SU-DHL-6 (cell line): ENCODE measurements around the gene NPAS1.

Experiments used
- H2AFZ ChIP-seq: fragments of 200-600 bp; sonication (generic); 2 replicates; pipeline ENCODE4 v1.6.1; 2014; ENCODE audit warnings: low read depth, mild to moderate bottlenecking, moderate library complexity, mixed read lengths, antibody characterized with exemption, low read length; ENCODE audit not compliant: severe bottlenecking
- H3F3A ChIP-seq: fragments of 200-600 bp; shearing (Covaris generic); 2 replicates; pipeline ENCODE4 v1.6.0; 2016; ENCODE audit warnings: antibody characterized with exemption, mild to moderate bottlenecking; ENCODE audit not compliant: insufficient read depth
- H3K27ac ChIP-seq: fragments of 200-600 bp; sonication (generic); 2 replicates; pipeline ENCODE4 v1.5.1; 2016; ENCODE audit warnings: low read depth, mild to moderate bottlenecking, low read length, moderate library complexity, mixed read lengths
- H3K27me3 ChIP-seq: fragments of 200-600 bp; sonication (generic), shearing (Covaris generic); 2 replicates; pipeline ENCODE4 v1.6.0; 2014; ENCODE audit warnings: mild to moderate bottlenecking, low read length
- H3K36me3 ChIP-seq: fragments of 200-600 bp; sonication (generic); 2 replicates; pipeline ENCODE4 v1.6.1; 2014; ENCODE audit warnings: mild to moderate bottlenecking, low read length, mixed read lengths
- H3K4me2 ChIP-seq: fragments of 300-600, 200-600 bp; shearing (Covaris generic), sonication (generic); 2 replicates; pipeline ENCODE4 v1.6.0; 2014; ENCODE audit warnings: low read length, low read depth, mild to moderate bottlenecking; ENCODE audit not compliant: poor library complexity, severe bottlenecking
- H3K4me3 ChIP-seq: fragments of 200-600 bp; sonication (generic); 2 replicates; pipeline ENCODE4 v1.5.1; 2014; ENCODE audit warnings: antibody characterized with exemption, low read length, mild to moderate bottlenecking, mixed read lengths; ENCODE audit not compliant: insufficient read depth, poor library complexity, severe bottlenecking
- H3K79me2 ChIP-seq: fragments of 200-600 bp; sonication (generic); 2 replicates; pipeline ENCODE4 v1.6.1; 2014; ENCODE audit warnings: mild to moderate bottlenecking, low read length, moderate library complexity; ENCODE audit not compliant: insufficient read depth
- H3K9ac ChIP-seq: fragments of 200-600 bp; sonication (generic); 2 replicates; pipeline ENCODE4 v1.7.0; 2014; ENCODE audit warnings: mild to moderate bottlenecking, low read length
- H3K9me2 ChIP-seq: fragments of 200-600 bp; sonication (generic); replicated peaks from 2 replicates; pipeline ENCODE4 v1.6.1; 2014; ENCODE audit warnings: low read length; ENCODE audit not compliant: insufficient read depth
- H3K9me3 ChIP-seq: fragments of 200-600 bp; sonication (generic); 2 replicates; pipeline ENCODE4 v1.6.1; 2014; ENCODE audit warnings: low read length, mixed read lengths; ENCODE audit not compliant: insufficient read depth
- H4K20me1 ChIP-seq: fragments of 200-600 bp; sonication (generic); 2 replicates; pipeline ENCODE4 v1.6.1; 2014; ENCODE audit warnings: low read depth, mild to moderate bottlenecking, antibody characterized with exemption, low read length, moderate library complexity, mixed read lengths
- EZH2phosphoT487 ChIP-seq: fragments of 200-600 bp; sonication (generic), shearing (Covaris generic); conservative IDR thresholded peaks from 2 replicates; pipeline ENCODE4 v1.6.1; 2018; ENCODE audit warnings: mild to moderate bottlenecking, antibody characterized with exemption, low read length, moderate library complexity, mixed read lengths
- TF ChIP-seq, protein P1 (sequence below): fragments of 200-600 bp; sonication (generic); IDR thresholded peaks from one replicate; pipeline ENCODE4 v1.5.1; 2017; ENCODE audit warnings: antibody characterized with exemption, mild to moderate bottlenecking, low read length, moderate library complexity; ENCODE audit not compliant: insufficient read depth, poor library complexity, severe bottlenecking

The NPAS1 gene

GRCh38 chr19:46988614-46989230, 30.9 kb upstream of the NPAS1 start:
- Histone ChIP-seq H3K9ac (no peak overlapping the region), H3K4me3 (no peak overlapping the region), H3F3A (no peaks in the 10 kb centered on the region), H3K4me2 (no peak overlapping the region), H3K79me2 (0 out of 2 replicates have a peak, but pooled peaks cover 4% of the 10 kb centered on the region), H3K9me2 (no peaks in the 10 kb centered on the region), H4K20me1 (no peaks in the 10 kb centered on the region), H3K27me3 (no peaks in the 10 kb centered on the region), H2AFZ (no peak overlapping the region), H3K9me3 (no peaks in the 10 kb centered on the region), H3K36me3 (no peaks in the 10 kb centered on the region; the same call in 1 of the 2 replicates), H3K27ac (no peak overlapping the region)
- no peak for TF ChIP-seq EZH2phosphoT487
- TF ChIP-seq, protein P1, sequence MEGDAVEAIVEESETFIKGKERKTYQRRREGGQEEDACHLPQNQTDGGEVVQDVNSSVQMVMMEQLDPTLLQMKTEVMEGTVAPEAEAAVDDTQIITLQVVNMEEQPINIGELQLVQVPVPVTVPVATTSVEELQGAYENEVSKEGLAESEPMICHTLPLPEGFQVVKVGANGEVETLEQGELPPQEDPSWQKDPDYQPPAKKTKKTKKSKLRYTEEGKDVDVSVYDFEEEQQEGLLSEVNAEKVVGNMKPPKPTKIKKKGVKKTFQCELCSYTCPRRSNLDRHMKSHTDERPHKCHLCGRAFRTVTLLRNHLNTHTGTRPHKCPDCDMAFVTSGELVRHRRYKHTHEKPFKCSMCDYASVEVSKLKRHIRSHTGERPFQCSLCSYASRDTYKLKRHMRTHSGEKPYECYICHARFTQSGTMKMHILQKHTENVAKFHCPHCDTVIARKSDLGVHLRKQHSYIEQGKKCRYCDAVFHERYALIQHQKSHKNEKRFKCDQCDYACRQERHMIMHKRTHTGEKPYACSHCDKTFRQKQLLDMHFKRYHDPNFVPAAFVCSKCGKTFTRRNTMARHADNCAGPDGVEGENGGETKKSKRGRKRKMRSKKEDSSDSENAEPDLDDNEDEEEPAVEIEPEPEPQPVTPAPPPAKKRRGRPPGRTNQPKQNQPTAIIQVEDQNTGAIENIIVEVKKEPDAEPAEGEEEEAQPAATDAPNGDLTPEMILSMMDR, result no peak

GRCh38 chr19:46990991-46991676, 28.5 kb upstream of the NPAS1 start:
- Histone ChIP-seq H3K9ac (no peak overlapping the region), H3K4me3 (no peak overlapping the region), H4K20me1 (no peaks in the 10 kb centered on the region), H3K27me3 (no peaks in the 10 kb centered on the region), H2AFZ (no peak overlapping the region), H3K4me2 (no peak overlapping the region), H3F3A (no peaks in the 10 kb centered on the region), H3K36me3 (no peaks in the 10 kb centered on the region; the same call in 1 of the 2 replicates), H3K27ac (no peak overlapping the region), H3K9me2 (no peaks in the 10 kb centered on the region), H3K9me3 (no peaks in the 10 kb centered on the region), H3K79me2 (no peaks in the 10 kb centered on the region)
- TF ChIP-seq, protein P1, result peak; percentile 71
- TF ChIP-seq EZH2phosphoT487, result no peak

DNA sequence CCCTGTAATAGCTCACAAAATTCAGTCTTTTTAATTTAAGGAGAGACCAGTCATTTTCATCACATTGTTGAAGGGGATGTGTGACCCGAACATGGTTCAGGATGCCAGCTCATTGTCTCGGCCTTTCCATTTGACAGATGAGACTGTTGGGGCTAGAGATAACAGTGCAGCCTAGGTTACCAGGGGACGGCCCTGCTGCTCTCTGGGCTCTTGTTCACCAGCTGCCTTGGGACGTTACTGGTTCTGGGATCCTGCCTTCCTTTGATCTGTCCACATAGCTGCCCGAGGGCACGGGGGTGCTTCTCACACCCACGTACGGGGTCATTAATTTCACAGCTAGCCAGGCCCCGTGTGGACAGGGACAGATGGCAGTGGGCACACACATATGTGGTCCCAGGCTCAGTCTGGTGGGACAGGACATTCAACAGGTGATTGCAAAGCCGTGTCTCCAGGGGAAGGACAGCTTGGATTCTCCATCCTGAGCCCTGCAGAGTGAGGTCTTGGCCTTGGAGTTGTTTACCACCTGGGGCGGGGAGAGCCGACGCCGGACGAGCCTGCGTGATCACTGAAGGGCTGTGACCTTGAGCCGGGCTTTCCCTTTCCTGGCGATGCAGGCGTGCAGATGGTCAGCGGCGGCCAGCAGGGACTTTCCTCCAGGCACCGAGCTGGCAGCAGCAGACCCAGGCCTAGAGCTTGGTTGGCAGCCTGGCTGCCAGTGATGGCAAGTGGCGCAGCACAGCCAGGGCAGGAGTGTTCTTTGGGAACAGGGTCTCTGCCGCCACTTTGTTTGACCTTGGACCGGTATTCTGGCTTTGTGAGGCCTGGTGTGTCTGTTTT, 26.7 kb upstream of the NPAS1 start:
- Histone ChIP-seq H3K36me3 (no peaks in the 10 kb centered on the region), H3K79me2 (no peaks in the 10 kb centered on the region), H3K9me3 (no peaks in the 10 kb centered on the region), H3K9ac (no peak overlapping the region), H3K4me3 (no peak overlapping the region), H2AFZ (no peak overlapping the region), H3K27me3 (no peaks in the 10 kb centered on the region), H3F3A (no peaks in the 10 kb centered on the region), H3K9me2 (no peaks in the 10 kb centered on the region), H3K27ac (no peak overlapping the region), H3K4me2 (no peak overlapping the region), H4K20me1 (no peaks in the 10 kb centered on the region)
- TF ChIP-seq, protein P1, result no peak
- TF ChIP-seq EZH2phosphoT487, result no peak
